GM12873 (cell line): ENCODE results near the gene NDUFB2.

Experiments used
- CTCF ChIP-seq: IDR thresholded peaks from 2 replicates; pipeline ENCODE4 v1.5.1; 2012; ENCODE audit warnings: low read depth, mild to moderate bottlenecking, moderate library complexity, low read length, control low read depth; ENCODE audit not compliant: insufficient read depth; ENCODE audit errors: missing control alignments

NDUFB2 gene

GRCh38 chr7:140674356-140674800 lies 22.1 kb upstream of the NDUFB2 start:
- no peak for TF ChIP-seq CTCF

DNA sequence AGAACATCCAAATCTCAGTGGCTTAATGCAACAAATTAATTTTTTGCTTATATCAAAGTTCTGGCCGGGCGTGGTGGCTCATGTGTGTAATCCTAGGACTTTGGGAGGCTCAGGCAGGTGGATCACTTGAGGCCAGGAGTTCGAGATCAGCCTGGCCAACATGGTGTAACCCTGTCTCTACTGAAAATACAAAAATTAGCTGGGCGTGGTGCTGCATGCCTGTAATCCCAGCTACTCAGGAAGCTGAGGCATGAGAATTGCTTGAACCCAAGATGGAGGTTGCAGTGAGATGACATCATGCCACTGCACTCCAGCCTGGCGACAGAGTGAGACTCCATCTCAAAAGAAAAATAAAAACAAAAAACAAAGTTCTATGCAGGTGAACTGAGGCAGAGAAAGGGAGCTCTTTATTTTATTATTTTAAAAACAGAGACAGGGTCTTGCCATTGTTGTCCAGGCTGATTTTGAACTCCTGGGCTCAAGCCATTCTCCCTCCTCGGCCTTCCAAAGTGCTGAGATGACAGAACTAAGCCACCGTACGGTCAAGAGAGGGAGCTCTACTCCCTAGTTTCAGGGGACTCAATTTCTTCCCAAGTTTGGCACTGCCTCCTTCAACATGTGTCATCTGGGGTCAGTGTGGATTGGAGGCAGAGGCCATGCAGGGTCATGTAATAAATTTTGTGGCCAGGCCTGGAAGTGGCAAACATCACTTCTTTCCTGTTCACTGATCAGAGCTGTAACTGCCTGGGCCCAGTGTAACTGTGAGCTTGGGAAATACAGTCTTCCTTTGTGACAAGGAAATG lies 21.4 kb upstream of the NDUFB2 start:
- TF ChIP-seq CTCF: peak; percentile 37

GRCh38 chr7:140675726-140676125 lies 20.8 kb upstream of the NDUFB2 start:
- TF ChIP-seq CTCF: no peak

DNA sequence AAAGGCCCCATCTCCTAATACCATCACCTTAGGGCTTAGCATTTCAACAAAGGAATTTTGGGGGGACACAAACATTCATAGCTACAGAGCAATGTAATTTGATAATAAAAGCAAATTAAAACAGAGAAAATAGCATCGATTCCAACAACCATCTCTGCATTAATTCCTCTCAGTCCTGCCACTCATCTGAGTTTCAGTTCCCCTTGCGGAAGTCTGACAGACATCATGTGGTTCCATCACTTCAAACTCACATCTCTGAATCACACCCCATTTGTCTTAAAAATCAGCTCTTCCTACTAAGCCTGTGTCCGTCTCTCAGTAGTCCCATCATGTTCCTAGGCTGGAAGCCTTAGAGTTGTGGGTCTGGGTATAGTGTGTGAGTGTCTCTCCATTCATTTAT lies 20.2 kb upstream of the NDUFB2 start:
- TF ChIP-seq CTCF: no peak

GRCh38 chr7:140677496-140677895 lies 19.0 kb upstream of the NDUFB2 start:
- TF ChIP-seq CTCF: no peak

GRCh38 chr7:140678081-140678815 lies 18.3 kb upstream of the NDUFB2 start:
- TF ChIP-seq CTCF: no peak

DNA sequence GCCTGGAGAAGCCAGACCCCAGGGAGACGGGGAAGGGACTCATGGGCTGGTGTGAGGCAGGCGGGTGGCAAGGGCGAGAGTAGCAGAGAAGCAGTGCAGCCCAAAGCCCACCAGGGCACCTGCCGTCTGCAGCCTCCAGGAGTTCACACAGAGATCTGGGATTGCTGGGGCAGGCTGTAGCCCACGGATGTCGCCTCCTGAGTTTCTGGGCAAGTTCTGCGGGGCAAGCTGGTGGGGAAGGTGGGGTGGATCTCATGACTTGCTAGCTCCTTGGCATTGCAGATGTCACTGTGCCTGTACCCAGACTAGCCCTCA lies 17.7 kb upstream of the NDUFB2 start:
- no peak for TF ChIP-seq CTCF
